ENCODE measurements around the gene LAGE3.

DNA sequence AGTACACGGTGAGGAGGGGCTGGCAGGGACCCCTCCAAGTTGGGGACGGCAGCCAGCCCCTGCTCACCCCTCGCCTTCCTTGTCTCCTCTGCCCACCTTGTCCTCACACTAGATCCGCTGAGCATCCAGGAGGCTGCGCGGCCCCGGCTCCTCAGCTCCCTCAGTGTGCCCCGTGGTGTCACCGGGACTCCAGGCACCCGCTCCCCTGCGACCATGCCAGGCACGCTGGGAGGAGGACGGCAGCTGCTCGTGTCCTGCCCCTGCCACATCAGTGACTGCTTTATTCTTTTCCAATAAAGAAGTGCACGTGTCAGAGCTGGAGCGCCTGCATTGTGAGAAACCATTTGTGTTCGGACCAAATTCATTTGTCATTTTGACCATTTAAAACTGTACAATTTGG, 28.8 kb downstream of the LAGE3 start:
- no peak for TF ChIP-seq EZH2phosphoT487 (IDR thresholded peaks at IDR 0.05; ENCODE audit: insufficient read depth, low read depth)
- no peak for TF ChIP-seq EZH2 (IDR thresholded peaks at IDR 0.05; ENCODE audit: insufficient read depth, poor library complexity, severe bottlenecking)

Data from GM23248 (cell line).